GM18951 (cell line): ENCODE data around the gene TEKTIP1.
"Not testable (repeated sequence)": the region's sequence is repeated elsewhere in the genome, so short reads cannot be mapped to it uniquely, and the experiment has no call there.

Experiments
- POLR2A ChIP-seq: IDR thresholded peaks from 4 replicates; pipeline ENCODE4 v1.6.1; 2011; ENCODE audit warnings: mild to moderate bottlenecking; ENCODE audit not compliant: insufficient read length, insufficient read depth; ENCODE audit errors: extremely low read depth
- in situ Hi-C: fragments of 300-500 bp; cut with MboI; formaldehyde crosslinking; loops from one replicate; pipeline ENCODE4 v1.12.0; 2022; ENCODE audit warnings: low sequenced_read_pairs, mixed read lengths, inconsistent platforms; ENCODE audit not compliant: unreplicated experiment

Gene TEKTIP1

DNA sequence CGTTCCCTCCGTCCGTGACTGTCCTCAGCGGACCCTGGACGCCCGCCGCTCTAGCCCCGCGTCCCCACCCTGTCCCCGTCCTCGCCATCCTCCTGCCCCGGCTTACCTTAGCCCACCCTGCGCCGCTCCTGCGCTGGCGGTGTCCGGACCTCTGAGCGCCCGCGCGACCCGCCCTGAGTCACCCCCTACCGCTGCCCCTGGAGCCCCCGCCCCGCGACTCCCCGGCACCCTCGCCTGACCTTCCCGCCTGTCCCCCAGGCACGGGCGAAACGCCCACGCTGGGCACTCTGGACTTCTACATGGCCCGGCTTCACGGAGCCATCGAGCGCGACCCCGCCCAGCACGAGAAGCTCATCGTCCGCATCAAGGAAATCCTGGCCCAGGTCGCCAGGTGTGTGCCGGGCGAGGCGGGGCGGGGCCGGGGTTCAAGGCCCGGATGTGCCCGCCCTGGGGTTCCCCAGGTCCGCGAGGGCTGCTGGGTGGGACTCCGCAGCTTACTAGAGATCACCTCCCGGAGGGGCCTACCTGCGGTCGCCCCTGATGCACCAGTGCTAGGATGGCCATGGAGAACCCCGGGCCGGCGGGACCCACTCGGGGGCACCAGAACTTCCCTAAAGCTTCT, 38.9 kb downstream of the TEKTIP1 start:
- in situ Hi-C loops = no loop called here
- no peak for TF ChIP-seq POLR2A

DNA sequence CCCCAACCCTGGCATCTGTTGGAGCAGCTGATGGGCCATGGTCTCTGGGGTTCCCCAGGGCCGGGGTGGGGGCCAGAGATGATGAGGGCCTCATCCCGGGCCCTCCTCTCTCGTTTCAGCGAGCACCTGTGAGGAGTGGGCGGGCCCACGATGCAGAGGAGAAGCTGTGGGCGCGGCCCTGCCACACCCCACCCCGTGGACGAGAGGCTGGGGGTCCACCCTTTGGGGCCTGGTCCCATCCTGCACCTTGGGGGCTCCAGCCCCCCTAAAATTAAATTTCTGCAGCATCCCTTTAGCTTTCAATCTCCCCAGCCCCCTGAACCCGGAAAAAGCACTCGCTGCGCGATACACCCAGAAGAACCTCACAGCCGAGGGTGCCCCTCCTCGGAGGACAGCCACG, 39.4 kb downstream of the TEKTIP1 start:
- TF ChIP-seq POLR2A = no peak
- in situ Hi-C loops = no loop called here

DNA sequence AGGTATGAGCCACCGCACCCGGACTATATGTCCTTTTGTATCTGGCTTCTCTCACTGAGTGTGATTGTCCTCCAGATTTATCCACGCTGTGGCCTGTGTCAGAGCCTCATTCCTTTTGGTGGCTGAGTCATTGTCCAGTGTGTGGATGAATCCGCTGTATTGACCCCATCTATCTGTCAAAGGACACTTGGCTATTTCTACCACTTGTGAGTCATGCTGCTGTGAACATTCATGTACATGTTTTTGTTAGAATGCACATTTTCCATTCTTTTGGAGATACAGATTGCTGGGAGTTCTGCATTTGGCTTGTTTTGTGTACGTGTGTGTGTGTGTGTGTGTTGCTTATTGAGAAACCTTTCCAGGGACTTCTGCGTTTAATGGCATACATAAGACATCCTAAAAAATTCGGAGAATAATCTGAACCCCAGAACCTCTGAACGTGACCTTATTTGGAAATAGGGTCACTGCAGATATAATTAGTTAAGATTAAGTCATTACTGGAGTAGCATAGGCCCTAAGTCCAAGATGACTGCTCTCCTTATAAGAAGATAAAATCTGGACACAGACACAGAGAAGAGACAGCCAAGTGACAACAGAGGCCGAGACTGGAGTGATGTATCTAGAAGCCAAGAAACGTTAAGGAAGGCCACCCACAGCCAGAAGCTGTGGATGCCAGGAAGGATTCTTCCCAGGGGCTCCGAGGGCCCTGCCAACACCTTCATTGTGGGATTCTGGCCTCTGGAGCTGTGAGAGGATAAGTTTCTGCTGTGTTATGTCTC, 41.4 kb downstream of the TEKTIP1 start:
- no peak for TF ChIP-seq POLR2A
- in situ Hi-C loops = no loop called here

DNA sequence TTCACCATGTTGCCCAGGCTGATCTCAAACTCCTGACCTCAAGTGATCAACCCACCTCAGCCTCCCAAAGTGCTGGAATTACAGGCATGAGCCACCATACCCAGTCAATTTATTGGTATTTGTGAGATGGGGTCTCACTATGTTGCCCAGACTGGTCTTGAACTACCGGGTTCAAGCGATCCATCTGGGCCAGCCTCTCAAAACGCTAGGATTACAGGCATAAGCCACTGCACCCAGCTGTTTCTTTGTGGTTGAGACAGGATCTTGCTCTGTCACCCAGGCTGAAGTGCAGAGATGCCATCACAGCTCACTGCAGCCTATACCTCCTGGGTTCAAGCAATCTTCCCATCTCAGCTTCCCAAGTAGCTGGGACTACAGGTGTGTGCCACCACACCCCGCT, 42.8 kb downstream of the TEKTIP1 start:
- in situ Hi-C loops = not testable (repeated sequence)

DNA sequence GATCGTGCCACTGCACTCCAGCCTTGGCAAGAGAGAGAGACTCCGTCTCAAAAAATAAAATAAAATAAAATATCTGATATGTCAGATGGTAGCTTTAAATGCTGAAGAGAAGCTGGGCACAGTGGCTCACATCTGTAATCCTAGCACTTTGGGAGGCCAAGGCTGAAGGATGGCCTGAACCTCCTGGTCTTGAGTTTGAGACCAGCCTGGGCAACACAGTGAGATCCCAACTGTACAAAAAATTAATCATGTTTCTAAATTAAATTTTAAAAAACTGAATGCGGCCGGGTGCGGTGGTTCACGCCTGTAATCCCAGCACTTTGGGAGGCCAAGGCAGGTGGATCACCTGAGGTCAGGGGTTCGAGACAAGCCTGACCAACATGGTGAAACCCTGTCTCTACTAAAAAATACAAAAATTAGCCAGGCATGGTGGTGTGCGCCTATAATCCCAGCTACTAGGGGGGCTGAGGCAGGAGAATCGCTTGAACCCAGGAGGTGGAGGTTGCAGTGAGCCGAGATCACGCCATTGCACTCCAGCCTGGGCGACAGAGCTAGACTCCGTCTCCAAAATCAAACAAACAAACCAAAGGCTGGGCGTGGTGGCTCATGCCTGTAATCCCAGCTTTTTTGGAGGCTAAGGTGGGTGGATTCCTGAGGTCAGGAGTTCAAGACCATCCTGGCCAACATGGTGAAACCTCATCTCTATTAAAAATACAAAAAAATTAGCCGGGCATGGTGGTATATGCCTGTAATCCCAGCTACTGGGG, 45.2 kb downstream of the TEKTIP1 start:
- in situ Hi-C loops = not testable (repeated sequence)

DNA sequence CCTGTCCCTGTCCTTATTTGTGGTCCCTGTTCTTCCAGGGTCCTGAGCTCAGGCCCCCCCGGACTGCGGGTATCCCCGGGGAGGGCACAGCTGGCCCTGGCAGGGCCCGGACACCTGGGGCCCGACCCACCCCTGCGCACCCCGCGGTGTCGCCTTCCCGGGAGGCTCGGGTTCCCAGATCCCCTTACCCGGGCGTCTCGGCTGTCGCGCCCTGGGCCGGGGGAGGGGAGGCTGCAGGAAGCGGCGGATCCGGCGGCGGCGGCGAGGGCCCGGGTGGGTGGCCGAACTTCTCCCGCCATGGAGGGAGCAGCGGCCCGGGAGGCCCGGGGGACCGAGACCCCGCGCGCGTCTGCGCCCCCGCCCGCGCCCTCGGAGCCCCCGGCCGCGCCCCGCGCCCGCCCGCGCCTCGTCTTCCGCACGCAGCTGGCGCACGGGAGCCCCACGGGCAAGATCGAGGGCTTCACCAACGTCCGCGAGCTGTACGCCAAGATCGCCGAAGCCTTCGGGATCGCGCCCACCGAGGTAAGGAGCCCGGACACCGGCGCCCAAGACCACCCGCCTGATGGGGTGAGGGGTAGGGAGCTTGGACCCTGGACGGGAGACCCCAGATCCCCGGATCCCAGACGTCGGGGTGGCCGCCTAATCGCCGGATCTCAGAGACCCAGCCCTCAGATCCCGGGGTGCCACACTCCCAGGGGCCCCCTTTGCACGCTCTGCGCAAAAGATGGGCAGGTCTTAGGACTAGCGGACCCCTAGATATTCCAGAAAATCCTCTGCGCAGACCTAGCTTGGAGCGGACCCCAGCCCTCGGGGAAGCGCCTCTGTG, 46.5 kb downstream of the TEKTIP1 start, which contains the start of gene GIPC3:
Gene GIPC3 (plus strand): TSS at position 178 of the 826 bp plus-strand sequence. CDS start 120 bp downstream, at position 298.
- in situ Hi-C loops = no loop called here
- no peak for TF ChIP-seq POLR2A

DNA sequence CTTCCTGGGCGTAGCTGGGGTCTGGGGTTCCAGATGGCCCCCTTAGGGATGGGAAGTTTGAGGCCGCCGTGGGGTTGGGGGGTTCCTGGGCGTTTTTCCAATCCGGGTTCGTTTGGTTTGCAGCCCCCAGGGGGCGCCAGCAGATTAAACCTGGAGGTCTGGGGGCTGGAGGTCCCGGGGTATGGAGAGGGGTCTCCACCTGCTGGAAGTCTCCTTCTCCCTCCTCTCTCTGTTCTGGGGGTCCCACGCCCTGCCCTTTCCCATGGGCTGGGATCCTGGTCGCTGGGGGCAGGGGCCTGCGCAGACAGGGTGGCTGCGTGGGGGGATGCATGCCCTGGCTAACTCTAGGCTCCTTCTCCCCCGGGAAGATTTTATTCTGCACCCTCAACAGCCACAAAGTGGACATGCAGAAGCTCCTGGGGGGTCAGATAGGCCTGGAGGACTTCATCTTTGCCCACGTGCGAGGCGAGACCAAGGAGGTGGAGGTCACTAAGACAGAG, 47.2 kb downstream of the TEKTIP1 start:
- in situ Hi-C loops = no loop called here
- TF ChIP-seq POLR2A = no peak

DNA sequence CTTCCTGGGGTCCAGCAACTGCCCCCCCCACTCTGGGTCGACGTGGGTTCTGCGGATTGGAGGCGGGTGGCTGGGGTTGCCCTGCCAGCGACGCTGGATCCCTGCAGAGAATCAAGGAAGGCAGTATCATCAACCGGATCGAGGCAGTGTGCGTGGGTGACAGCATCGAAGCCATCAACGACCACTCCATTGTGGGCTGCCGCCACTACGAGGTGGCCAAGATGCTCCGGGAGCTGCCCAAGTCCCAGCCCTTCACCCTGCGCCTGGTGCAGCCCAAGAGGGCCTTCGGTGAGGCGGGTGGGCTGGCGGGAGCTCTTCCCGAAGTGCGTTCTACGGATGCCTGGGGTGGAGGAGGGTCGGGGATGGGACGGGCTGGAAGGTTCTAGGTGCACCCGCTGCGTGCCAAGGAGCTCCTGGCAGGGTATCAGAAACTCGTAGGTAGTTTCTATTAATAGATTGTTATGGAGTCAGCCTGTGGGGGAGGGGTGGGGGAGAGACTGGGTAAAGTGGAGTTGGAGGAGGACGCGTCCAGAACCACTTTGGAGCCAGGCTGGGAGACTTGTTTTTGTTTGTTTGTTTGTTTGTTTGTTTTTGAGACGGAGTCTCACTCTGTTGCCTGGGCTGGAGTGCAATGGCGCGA, 47.9 kb downstream of the TEKTIP1 start:
- in situ Hi-C loops = no loop called here
- no peak for TF ChIP-seq POLR2A

DNA sequence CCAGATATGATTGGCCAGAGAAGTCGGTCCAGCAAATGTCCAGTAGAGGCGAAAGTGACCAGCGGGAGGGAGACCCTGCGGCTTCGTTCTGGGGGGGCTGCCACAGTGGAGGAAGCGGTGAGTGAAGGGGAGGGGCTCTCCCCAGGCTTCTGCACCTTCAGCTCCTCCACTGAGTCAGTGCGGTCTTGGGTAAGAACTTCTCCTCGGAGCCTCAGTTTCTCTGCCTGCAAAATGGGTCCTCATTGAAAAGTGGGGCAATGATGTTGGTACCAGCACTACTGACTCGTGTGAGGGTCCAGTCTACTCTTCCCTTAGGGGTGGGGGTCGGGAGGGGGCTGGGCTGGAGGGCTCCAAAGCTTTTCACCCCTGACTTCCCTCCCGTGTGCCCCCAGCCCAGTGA, 50.5 kb downstream of the TEKTIP1 start:
- TF ChIP-seq POLR2A = no peak
- in situ Hi-C loops = no loop called here

DNA sequence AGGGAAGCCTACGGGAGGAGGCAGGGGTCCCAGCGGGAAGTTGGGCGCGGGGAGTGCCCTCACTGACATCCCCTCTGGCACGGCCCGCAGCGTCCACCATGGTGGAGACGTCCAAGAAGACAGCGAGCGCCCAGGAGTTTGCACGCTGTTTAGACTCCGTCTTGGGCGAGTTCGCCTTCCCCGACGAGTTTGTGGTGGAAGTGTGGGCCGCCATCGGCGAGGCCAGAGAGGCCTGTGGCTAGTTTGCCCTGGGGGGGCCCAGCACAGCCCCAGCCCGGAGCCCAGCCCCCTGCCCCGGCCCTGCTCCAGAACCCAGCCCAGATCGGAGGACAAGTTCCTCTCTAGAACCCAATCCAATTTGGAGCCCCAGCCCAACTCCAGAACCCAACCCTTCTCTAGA, 51.0 kb downstream of the TEKTIP1 start:
- TF ChIP-seq POLR2A = no peak

DNA sequence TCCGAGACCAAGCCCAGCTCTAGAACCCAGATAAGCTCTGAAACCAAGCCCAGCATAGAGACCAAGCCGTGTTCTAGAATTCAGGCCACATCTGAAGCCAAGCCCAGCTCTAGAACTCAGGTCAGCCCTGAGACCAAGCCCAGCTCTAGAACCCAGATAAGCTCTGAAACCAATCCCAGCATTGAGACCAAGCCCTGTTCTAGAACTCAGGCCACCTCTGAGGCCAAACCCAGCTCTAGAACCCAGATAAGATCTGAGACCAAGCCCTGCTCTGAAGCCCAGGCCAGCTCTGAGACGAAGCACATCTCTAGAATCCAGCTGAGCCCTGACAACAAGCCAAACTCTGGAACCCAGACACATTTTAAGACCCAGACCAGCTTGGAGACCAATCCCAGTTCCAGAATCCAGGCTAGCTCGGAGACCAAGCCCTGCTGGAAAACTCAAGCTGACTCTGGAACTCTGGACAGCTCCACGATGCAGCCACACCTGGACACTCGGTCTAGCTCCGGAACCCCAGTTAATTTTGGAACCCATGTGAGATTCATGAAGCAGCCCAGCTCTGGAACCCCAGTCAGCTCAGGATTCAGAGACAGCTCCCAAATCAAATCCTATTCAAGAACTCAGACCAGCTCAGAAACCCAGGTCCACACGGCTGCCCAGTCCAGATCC, 52.2 kb downstream of the TEKTIP1 start:
- in situ Hi-C loops = no loop called here
- no peak for TF ChIP-seq POLR2A

More for the DNA sequence above, 51.0 kb downstream of the TEKTIP1 start:
- in situ Hi-C loops = no loop called here
